GM04503 (cell line): ENCODE measurements around the gene CD96.

ENCODE experiments used
- DNase-seq: peaks from one replicate; pipeline ENCODE4 v3.0.0-alpha.2; 2012; ENCODE audit warnings: low read depth

Gene CD96

DNA sequence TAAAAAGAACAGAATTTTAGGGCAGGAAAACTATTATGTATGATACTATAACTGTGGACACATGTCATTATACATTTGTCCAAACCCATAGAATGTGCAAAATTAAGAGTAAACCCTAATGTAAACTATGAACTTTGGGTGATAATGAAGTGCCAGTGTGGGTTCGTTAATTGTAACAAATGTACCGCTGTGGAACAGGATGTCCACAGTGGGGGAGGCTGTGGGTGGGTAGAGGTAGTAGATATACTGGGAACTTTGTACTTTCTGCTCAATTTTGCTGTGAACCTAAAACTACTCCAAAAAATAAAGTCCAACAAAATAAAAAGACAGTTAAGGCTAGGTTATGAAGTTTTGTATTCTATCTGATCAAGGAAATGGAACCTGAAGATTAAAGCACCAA lies 24.8 kb downstream of the CD96 start:
- no peak for DNase-seq

DNA sequence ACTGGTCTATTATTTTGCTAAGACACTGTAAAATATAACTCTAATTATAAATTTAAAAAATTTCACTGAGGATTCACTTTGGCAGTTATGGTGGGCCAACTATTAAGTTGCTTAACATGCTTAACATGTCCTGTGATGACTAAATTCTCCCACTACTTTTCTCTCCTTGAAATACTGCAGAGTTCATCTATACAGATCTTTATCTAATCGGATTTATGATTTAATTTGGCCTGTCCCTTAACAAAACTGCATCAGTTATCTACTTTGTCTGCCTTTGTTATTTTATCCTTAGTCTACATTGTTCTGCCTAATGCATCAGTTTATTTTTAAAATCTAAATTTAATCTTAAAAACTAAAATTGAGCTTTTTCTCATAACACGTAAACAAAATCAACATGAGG lies 26.4 kb downstream of the CD96 start:
- no peak for DNase-seq

DNA sequence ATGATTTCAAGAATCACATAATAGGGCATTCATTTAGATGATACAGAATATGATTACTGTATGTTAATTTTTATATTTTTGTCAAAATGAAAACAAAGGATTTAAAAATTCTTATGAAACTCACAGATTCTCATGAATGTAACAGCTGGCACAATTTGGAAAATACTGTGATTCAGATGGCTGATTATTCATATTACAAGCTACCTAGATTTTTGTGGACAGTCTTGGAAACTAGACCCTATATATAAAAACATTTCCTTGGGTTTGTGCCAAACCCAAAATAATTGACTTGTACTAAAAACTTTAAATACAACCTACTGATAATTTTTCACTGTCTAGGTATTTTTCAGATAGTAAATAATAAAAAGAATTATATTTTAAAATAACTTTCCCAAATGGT lies 26.9 kb downstream of the CD96 start:
- no peak for DNase-seq

DNA sequence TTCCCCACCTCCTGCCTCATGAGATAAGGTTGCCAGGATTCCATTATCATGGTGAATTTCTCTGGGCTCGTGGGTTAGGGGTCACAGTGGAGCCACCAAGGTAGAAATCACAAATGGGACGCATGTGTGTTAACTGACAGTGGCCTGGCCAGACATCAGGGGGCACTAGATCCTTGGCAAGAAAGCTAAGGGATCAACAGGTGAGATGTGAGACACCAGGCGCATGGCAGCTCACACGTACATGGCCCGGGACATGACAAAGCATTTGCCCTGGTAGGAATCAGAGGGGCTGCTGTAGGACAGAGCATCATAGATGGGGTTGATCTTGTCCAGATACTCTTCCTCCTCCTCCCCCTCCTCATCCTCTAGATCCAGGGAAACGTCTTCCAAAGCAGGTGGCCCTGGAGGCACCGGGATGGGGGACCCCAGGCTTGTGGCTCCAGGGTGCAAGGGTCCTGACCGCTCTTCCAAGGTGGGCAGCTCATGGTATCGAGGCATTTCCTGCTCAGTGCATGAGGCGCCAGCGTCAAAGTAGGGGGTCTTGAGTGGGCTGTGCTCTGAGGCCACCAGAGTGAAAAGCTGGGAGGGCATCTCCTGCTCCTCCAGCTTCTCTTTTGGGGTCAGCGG lies 28.5 kb downstream of the CD96 start:
- DNase-seq, result no peak

DNA sequence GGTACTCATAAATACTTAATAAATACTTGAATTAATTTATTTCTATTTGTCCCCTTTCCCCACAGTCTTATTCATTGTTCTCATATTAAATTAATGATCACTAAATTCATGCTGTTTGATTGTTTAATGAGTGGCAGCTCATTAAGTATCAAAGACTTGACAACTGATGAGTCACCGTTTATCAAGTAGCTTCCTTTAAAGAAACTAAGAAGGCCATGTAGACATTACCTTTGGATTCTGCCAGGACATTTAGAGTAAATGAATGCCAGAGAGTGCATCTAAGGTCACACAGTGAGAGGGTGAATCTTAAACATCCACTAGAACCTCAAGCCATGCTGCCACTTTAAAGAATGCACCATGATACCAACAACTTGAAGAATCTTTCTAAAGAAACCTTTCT lies 29.3 kb downstream of the CD96 start:
- no peak for DNase-seq

DNA sequence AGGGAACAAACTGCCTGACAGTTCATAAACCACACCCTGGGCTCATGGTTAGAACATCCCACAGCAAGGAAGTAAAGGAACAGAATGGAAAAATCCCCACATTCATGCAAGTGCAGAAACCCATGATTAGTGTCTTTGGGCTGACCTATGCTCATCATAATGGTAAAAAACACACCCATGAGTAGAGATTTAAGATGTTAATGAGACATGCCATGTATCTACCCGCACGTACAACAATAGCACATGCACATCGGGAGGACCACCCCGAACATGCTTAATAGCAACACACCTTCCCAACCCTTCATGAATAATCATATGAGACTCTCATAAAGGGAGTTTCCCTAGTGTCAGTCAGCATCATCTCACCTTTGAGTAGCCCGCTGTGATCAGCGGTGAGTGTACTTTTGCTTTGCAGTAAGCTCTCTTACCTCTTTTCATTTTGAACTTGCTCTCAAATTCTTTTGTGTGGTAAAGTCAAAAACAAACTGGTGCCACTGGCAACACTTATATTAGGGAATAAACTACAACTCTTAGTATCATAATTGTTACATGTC lies 30.0 kb downstream of the CD96 start:
- no peak for DNase-seq

DNA sequence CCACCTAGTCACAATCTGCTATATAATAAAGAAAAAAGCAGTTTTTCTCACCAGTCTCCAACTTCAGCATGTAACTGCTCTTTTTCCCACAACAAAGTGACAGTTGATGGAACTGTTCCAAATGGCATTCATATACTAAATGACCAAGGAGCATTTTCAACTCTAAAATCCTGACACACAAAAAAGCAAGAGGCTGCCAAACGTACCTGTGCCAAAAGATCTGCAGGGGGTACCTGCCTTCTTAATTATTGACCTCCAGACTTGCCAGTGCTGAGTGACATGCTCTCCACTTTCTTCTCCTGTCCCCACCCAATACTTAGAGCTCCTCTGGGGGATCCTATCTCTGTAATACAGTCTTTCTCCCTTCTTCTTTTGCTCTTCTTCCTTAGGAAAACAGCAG lies 35.1 kb downstream of the CD96 start:
- DNase-seq, result no peak

DNA sequence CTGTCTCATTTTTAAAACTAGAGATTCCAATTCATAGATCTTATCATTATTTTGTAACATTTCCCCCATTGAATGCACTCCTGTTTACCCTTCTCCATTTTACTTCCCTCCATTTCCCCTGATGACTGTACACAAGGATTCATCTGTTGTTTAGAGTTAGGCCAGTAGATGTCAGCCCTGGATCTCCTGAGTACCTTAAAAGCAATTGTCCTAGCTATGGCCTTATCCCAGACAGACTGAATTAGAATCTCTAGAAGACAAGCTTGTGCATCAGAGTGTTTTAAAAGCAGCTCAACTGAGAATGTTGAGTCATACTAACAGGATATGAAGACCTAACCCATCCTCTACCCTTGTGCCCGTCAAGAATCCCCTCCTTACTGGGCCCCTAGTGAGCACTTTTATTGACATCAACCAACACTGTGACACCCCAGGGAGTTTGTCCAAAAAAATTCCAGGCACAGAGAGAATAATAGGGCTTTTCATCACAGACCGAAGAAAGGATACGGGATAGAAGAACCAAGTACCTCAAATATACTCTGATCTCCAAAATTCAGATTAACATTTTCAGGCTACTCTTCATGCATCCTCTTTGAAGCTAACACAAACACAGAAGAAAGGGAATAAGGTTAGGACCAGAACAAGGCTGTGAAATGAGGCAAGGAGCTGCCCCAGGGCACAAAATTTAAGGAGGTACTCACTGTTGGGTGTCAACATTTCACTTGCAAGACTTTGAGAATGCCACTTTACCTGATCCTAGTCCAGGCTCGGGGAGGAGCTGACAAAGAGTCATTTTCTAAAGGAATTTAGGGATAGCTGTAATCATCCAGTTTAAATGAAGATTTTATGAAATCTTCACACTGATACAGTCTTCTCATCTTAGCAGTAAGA lies 36.0 kb downstream of the CD96 start:
- DNase-seq, result peak; percentile 47

DNA sequence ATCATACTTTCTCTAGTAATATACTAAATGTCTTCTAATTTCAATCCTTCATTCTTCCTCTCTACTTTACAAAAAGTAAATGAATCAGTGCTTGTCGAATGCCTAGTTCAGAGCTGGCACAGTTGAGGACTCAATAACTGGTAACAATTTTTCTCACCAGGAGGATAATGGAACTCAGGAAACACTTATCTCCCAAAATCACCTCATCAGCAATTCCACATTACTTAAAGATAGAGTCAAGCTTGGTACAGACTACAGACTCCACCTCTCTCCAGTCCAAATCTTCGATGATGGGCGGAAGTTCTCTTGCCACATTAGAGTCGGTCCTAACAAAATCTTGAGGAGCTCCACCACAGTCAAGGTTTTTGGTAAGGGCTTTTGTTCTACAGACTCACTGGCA lies 36.9 kb downstream of the CD96 start:
- DNase-seq, result no peak

DNA sequence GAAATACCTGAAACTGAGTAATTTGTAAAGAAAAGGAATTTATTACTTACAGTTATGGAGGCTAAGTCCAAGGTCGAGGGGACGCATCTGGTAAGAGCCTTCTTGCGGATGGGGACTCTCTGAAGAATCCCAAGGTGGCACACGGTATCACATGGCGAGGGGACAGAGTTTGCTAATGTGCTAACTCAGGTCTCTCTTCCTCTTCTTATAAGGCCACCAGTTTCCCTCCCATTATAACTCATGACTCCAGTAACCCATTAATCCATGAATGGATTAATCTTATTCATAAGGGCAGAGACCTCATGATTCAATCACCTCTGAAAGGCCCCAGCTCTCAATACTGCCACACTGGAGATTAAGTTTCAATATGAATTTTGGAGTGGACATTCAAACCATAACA lies 37.5 kb downstream of the CD96 start:
- DNase-seq, result no peak

DNA sequence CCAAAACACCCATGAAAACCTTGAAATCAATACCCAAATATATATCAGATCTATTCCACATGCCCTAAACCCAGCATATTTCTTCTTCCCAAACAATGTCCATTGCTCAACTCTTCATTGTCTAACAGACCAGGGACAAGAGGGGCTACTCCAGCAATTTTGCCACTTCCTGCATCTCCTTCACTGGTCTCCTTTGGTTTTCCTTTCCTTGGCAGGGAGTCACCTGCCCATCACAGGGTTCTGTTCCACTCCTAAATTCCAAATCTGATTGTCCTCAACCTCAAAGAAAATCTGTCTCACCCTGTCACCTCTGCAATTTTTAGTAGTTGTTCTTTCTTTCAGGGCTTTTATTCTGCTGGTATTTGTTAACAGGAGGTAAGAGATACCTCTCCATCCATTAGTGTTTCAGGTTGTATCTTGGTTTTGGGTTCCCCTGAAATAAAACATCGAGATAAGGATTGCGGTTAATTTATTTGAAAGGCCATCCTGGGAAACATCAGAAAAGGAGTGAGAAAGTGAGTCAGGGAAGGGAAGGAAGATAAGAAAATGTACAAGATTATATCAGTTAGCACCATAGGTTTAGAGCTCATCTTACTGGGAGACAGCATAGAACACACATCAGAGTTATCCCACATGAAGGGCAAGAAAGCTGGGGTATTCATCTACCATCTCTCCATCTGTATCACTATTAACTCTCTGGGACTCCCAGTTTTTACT lies 39.6 kb downstream of the CD96 start:
- DNase-seq, result no peak

DNA sequence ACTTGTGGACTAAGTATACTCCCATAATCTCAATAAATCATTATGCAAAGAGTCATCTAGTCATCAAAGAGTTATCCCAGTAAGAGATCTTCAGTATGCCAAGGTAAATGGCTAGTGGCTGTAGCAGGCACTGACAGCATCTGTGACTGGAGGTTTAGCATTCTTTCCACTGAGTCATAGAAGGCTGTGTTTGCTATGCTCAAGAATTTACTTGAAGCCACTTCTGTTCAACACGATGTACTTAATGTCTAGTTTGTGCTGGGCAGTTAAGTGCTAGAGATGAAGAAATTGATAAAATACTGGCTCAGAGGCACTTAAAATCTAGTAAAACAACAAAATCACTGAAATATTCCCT lies 40.1 kb downstream of the CD96 start:
- peak; percentile 77 for DNase-seq

DNA sequence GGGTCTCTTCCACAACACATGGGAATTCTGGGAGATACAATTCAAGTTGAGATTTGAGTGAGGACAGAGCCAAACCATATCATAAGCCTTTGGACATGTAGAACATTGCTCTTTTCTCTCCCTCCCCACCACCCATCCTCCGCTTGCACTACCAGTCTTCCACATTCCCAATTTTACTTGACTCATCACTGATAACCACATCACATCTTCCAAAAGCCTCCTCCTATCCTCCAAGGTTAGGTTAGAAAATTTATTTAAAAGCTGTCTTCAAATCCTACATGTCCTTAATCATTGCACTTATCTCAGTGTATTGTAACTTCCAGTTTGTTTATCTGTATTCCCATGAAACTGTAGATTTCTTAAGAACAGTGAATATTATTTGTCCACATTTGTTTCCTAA lies 42.7 kb downstream of the CD96 start:
- no peak for DNase-seq

DNA sequence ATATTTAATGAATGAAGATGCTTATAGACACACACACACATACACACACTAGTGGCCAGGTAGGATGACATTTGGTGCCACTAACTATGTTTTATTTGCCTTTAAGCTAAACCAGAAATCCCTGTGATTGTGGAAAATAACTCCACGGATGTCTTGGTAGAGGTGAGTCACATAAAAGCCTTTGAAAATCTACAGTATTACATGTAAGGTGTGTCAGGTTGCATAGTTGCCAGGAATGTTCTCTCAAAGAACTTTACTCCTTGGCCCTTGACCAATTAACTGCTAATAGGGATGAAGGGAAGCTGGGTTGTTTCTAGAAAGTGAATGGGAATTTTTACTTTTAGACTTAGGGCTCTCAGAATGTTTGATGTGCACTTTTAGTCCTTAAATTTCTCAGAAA lies 43.2 kb downstream of the CD96 start:
- DNase-seq, result no peak

DNA sequence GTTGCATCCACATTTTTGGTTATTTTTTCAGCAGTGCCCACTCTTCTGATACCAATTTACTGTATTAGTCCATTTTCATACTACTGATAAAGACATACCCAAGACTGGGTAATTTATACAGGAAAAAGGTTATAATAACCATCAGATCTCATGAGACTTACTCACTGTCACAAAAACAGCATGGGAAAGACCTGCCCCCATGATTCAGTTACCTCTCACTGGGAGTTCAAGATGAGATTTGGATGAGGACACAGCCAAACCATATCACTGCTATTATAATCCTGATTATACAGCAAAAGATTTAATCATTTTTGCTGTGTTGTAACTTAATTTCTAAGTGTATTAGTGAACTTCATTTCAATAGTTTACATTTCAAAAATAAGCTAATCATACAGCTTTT lies 46.5 kb downstream of the CD96 start:
- DNase-seq, result no peak

DNA sequence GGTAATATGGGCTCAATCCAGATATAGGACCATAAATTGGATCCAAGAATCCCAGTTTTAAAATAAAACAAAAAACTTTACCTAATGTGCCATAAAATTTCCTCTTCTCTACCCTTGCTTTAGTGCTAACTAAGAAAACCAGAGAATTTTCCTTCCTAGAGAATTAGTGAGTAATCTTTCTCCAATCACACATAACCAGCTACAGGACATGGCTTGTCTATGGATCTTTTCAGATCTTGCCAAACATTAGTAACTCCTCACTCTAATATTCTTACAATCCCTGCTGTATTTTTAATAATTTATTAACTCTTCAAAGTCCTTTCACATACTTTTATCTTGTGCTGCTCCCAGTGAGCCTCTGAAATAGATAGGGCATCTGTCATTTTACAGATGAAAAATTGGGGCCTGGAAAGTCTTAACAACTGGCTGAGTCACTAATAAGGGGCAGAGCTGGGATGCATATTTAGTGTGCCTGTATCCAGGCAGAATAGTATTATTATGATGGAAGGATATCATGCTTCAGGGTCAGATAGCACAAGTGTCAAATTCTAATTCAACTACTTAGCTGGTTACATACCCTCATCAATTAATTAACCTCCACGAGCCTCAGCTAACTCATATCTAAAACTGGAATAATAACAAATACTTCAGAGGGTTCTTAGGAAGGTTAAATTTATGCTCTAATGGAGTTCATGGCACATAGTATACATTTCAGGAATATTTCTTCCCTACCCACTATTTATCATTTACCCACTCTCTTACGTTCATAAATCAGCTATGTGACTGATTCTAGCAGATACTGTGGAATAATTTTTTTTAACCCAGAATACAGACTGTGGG lies 47.5 kb downstream of the CD96 start:
- no peak for DNase-seq

DNA sequence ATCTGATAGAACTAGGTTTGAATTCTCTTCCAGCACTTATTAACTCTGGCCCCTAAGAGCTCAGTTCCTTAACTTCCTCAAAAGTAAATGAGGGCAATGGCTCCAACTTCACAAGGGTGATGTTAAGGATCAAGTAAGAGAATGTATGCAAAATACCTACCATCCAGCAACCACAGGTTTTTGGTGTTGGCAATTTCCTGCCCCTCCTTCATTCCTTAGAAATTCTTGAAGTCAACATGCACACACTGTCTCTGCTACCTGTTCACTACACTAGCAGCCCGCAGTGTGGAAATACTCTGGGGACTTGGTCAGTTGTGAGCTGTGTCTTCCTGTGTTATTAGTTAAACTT lies 48.1 kb downstream of the CD96 start:
- no peak for DNase-seq

DNA sequence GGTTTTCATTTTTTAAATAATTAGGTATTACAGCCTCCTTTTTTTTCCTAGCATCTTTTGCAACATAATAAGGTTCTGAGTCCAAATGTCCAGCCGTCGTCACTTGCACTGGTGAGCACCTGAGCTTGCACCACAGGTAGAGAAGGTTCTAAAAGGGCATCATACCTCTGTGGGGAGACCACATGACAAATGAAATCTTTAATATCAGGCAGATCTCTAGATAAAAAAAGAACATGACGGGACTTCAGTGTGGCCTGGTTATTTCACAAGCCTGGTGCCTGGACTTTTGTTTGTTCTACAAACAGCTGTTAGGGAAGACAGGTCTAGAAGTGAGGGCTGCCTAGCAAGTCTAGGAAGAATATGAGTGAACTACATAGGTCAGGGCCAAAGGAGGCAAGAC lies 49.6 kb downstream of the CD96 start:
- no peak for DNase-seq

DNA sequence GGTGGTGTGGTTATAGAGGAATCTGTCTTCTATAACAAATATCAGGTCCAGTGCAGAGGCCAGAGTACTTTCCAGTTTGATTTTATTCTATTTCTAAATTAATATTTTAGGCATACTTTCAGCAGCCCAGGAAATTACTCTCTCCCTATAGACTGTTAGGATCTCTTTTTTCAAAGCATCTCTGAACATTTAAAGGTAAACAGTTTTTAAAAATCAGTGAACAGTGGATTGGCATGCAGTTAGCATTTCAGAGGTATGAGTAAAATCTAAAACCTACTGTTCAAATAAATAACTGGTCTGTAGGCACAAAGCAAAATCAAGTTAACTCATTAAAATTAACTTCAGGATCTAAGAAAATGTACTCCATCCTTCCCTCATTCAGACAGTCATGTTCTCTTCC lies 50.1 kb downstream of the CD96 start:
- no peak for DNase-seq

DNA sequence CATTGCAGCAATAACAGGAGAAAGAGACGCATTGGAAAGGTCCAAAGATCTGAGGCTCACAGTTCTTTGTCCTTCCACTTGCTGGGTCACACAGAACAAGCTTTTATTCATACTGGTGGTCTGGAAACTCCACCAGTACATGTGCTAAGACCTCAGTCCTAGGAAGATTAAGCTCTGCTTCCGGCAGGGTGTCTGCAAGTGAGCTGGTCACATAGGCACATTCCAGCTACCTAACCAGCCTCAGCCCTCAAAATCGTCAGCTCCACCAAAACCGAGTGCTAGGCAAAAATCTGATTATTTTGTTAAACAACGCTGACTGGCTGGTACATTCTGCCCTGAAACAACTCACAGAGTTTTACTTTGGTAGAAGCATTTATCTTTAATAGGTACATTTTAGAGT lies 50.9 kb downstream of the CD96 start:
- DNase-seq, result no peak

DNA sequence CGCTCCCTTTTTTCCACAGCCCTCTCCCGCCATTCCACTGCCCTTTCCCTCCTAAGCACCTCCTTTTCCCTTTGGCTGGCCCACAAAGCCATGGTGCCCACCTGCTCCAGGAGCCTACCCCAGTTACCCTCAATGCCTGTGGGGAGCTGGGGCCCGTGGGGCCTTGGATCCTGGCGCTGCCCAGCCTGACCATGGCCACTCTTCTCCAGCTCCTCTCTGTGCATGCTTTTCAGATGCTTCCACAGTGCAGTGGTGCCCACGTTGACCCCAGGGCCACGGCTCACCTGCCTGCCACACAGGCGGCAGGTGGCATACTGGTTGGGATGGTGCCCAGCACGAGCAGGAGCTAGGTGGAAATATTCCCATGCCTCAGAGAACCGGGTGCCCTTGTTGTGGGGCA lies 51.7 kb downstream of the CD96 start:
- DNase-seq, result no peak

DNA sequence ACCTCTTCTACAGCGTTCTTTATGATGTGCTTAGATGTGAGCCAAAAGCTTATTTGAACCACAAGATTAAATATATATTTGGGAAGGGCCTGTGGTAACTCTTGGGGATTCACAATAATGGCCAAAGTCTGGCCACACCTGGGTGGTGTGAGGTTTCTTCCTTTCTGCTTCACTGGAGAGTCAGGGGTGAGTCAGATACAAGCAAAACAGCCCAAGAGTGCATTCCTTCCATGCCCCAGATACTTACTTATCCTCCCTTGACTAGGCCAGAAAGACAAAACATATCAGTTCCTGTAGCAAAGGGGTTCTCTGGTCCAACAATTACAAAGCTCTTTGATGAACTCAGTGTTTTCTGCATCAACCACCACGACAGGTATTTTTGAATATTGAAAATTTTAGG lies 52.2 kb downstream of the CD96 start:
- peak; percentile 42 for DNase-seq
